SK-N-SH (cell line): Measurements from ENCODE around the gene BRWD1. TPM values are rescaled to one million over a fixed set of nuclear protein-coding genes. Genes with fewer than 3 reads are reported as not detected.

Experiments
- CTCF ChIA-PET: fragments of 300-600, 350-600 bp; formaldehyde crosslinking; extraction: SDS; loops from one replicate; lab custom pipeline; 2021; lab: Yijun Ruan, JAX
- POLR2A ChIA-PET: fragments of 350-600 bp; sonication (Branson Sonifier 250); formaldehyde crosslinking; extraction: SDS; loops from one replicate; lab custom pipeline; 2020; ENCODE audit warnings: antibody characterized with exemption, inconsistent platforms; lab: Yijun Ruan, JAX
- DNase-seq: peaks from one replicate; pipeline ENCODE4 v3.0.0; 2012
- H2AFZ ChIP-seq: fragments of 200-600 bp; sonication (generic); 2 replicates; pipeline ENCODE4 v1.8.1; 2016; ENCODE audit warnings: antibody characterized with exemption, mild to moderate bottlenecking, low read depth
- H3F3A ChIP-seq: fragments of 200-600 bp; sonication (generic); replicated peaks from 2 replicates; pipeline ENCODE3; 2016; ENCODE audit warnings: antibody characterized with exemption, mild to moderate bottlenecking; ENCODE audit not compliant: insufficient read depth
- H3K27ac ChIP-seq, 2 experiments: fragments of 200-500 bp in 1 of 2; fragments of 200-600 bp in 1 of 2; sonication (Bioruptor generic) in 1 of 2; sonication (generic), shearing (Covaris generic) in 1 of 2; 2 replicates each; pipeline versions ENCODE4 v1.5.1 to v1.6.1; 2014 to 2016; ENCODE audit warnings: low read depth in 2 of 2, inconsistent platforms in 1 of 2, low read length in 1 of 2, mild to moderate bottlenecking in 1 of 2, mixed read lengths in 1 of 2
- H3K27me3 ChIP-seq: fragments of 200-600 bp; sonication (generic), shearing (Covaris generic); 2 replicates; pipeline ENCODE4 v1.6.1; 2016; ENCODE audit warnings: mixed run types; ENCODE audit not compliant: insufficient read depth
- H3K36me3 ChIP-seq, 2 experiments: fragments of 200-500 bp in 1 of 2; fragments of 200-600 bp in 1 of 2; sonication (Bioruptor generic) in 1 of 2; sonication (generic) in 1 of 2; replicated peaks in 1 of 2; 2 replicates each; pipeline versions ENCODE3 to v1.5.1; 2014 to 2016; ENCODE audit warnings: low read length in 1 of 2, mild to moderate bottlenecking in 1 of 2; ENCODE audit not compliant: insufficient read depth in 2 of 2, control insufficient read depth in 1 of 2
- H3K4me1 ChIP-seq, 2 experiments: fragments of 200-500 bp in 1 of 2; fragments of 200-600 bp in 1 of 2; sonication (Bioruptor generic) in 1 of 2; sonication (generic), shearing (Covaris generic) in 1 of 2; 2 replicates each; pipeline versions ENCODE4 v1.5.1 to v1.6.1; 2014 to 2016; ENCODE audit warnings: low read depth in 1 of 2, low read length in 1 of 2, mixed run types in 1 of 2; ENCODE audit not compliant: insufficient read depth in 2 of 2, control insufficient read depth in 1 of 2
- H3K4me2 ChIP-seq: fragments of 200-600 bp; sonication (generic), shearing (Covaris generic); 2 replicates; pipeline ENCODE4 v1.6.1; 2017; ENCODE audit warnings: mixed run types
- H3K4me3 ChIP-seq, 2 experiments: fragments of 200-500 bp in 1 of 2; fragments of 200-600 bp in 1 of 2; sonication (Bioruptor generic) in 1 of 2; sonication (generic), shearing (Covaris generic) in 1 of 2; 2 replicates each; pipeline versions ENCODE4 v1.5.1 to v1.8.1; 2014 to 2016; ENCODE audit warnings: low read depth in 2 of 2, inconsistent platforms in 1 of 2, low read length in 1 of 2, mild to moderate bottlenecking in 1 of 2, mixed read lengths in 1 of 2, moderate library complexity in 1 of 2
- H3K79me2 ChIP-seq: fragments of 200-600 bp; sonication (generic); 2 replicates; pipeline ENCODE4 v1.8.1; 2017; ENCODE audit warnings: mild to moderate bottlenecking; ENCODE audit not compliant: insufficient read depth
- H3K9ac ChIP-seq: fragments of 200-600 bp; sonication (generic); 2 replicates; pipeline ENCODE4 v1.6.1; 2017; ENCODE audit warnings: mixed run types
- H3K9me2 ChIP-seq: fragments of 200-600 bp; sonication (generic); 2 replicates; pipeline ENCODE4 v1.6.1; 2017; ENCODE audit warnings: mixed run types
- H3K9me3 ChIP-seq: fragments of 200-600 bp; sonication (generic); 2 replicates; pipeline ENCODE4 v1.6.1; 2017; ENCODE audit warnings: mixed run types, mild to moderate bottlenecking, moderate library complexity
- H4K20me1 ChIP-seq: fragments of 200-600 bp; sonication (generic); 2 replicates; pipeline ENCODE4 v1.6.1; 2017; ENCODE audit warnings: mild to moderate bottlenecking, mixed run types; ENCODE audit not compliant: insufficient read depth
- FOSL2 ChIP-seq: IDR thresholded peaks from 2 replicates; pipeline ENCODE4 v1.4.0; 2012; ENCODE audit warnings: low read depth, mild to moderate bottlenecking, moderate library complexity, borderline replicate concordance
- FOXM1 ChIP-seq: IDR thresholded peaks from 2 replicates; pipeline ENCODE4 v1.4.0; 2012; ENCODE audit warnings: low read depth, mild to moderate bottlenecking
- GABPA ChIP-seq: IDR thresholded peaks from 2 replicates; pipeline ENCODE4 v1.4.0; 2012; ENCODE audit warnings: low read depth, mild to moderate bottlenecking
- IRF3 ChIP-seq: fragments of 150-350 bp; IDR thresholded peaks from 2 replicates; pipeline ENCODE4 v1.6.1; 2016; ENCODE audit warnings: mild to moderate bottlenecking, low read depth, low read length
- MAX ChIP-seq: IDR thresholded peaks from 2 replicates; pipeline ENCODE4 v1.4.0; 2012; ENCODE audit warnings: low read depth
- RAD21 ChIP-seq: IDR thresholded peaks from 2 replicates; pipeline ENCODE4 v1.6.1; 2012; ENCODE audit warnings: mild to moderate bottlenecking, low read length
- RCOR1 ChIP-seq: fragments of 150-350 bp; IDR thresholded peaks from 2 replicates; pipeline ENCODE4 v1.6.1; 2017; ENCODE audit warnings: antibody characterized with exemption, low read length
- RFX5 ChIP-seq: IDR thresholded peaks from 2 replicates; pipeline ENCODE4 v1.6.1; 2012; ENCODE audit warnings: mild to moderate bottlenecking, improper control_type of control experiment, low read length
- SMC3 ChIP-seq: IDR thresholded peaks from 2 replicates; pipeline ENCODE4 v1.6.1; 2012; ENCODE audit warnings: low read depth, low read length, improper control_type of control experiment
- TAF1 ChIP-seq: IDR thresholded peaks from 2 replicates; pipeline ENCODE4 v1.6.1; 2012; ENCODE audit warnings: low read depth, mild to moderate bottlenecking, low read length, moderate library complexity, borderline replicate concordance
- USF2 ChIP-seq: fragments of 150-350 bp; IDR thresholded peaks from 2 replicates; pipeline ENCODE4 v1.6.1; 2017; ENCODE audit warnings: antibody characterized with exemption, low read length, low read depth, borderline replicate concordance
- WGBS: methylation state at CpG from one replicate; pipeline ENCODE4 v1.1.6; 2017; ENCODE audit warnings: low lambda C conversion rate; 5-methylcytosine and 5-hydroxymethylcytosine counted together
- polyA plus RNA-seq, 3 experiments: library from polyadenylated mRNA; depleted of rRNA; stranded (reverse); fragments of >200 nt; gene quantifications; 2 replicates each; pipeline ENCODE4 v1.2.3, GENCODE V29; 2012

The BRWD1 gene
- polyA plus RNA-seq, 1 of the 3 experiments (the other 2 are of a cell fraction) = 7.9 TPM

- Histone ChIP-seq H3K27ac (peak overlapping the region in 1 of 2 experiments; percentile 78; a peak in 2 of 4 replicates), H3K4me3 (no peak overlapping the region), H3K9me2 (no peaks in the 10 kb centered on the region), H3K79me2 (no peaks in the 10 kb centered on the region), H3F3A (peaks cover 34% of the 10 kb centered on the region), H3K27me3 (no peaks in the 10 kb centered on the region), H3K4me2 (no peak overlapping the region), H3K36me3 (peaks cover 26 to 30% of the 10 kb centered on the region in 2 experiments), H3K4me1 (peaks cover 4 to 22% of the 10 kb centered on the region in 2 experiments; a peak in 3 of 4 replicates), H3K9me3 (no peaks in the 10 kb centered on the region), H3K9ac (no peak overlapping the region), H2AFZ (no peak overlapping the region), H4K20me1 (no peaks in the 10 kb centered on the region)
- 97% methylated on average over 2 of the region's 2 CpGs for WGBS
- no peak for TF ChIP-seq FOXM1
- TF ChIP-seq USF2 = no peak
- TF ChIP-seq RCOR1 = no peak
- TF ChIP-seq TAF1 = no peak
- TF ChIP-seq FOSL2 = no peak
- no peak for TF ChIP-seq RFX5
- no peak for TF ChIP-seq SMC3
- no peak for TF ChIP-seq GABPA
- TF ChIP-seq IRF3 = no peak
- no peak for TF ChIP-seq MAX
- CTCF ChIA-PET = interaction anchor here (1.1 to 1.2 kb wide), 2 partner anchors 12 to 16 kb away, joined by 3 read pairs; no protein-coding TSS in a partner anchor
- DNase-seq = no peak
- POLR2A ChIA-PET = no interaction called here
Observed at GRCh38 chr21:39188521-39189139, 124.8 kb downstream of the BRWD1 start.

- Histone ChIP-seq H3K9me3 (no peaks in the 10 kb centered on the region), H3K9ac (no peak overlapping the region), H3K27ac (no peak overlapping the region), H3K4me1 (peaks cover 5 to 22% of the 10 kb centered on the region in 2 experiments), H4K20me1 (no peaks in the 10 kb centered on the region), H3K27me3 (no peaks in the 10 kb centered on the region), H3K4me3 (no peak overlapping the region), H3K79me2 (peaks cover 9% of the 10 kb centered on the region), H3F3A (peaks cover 34% of the 10 kb centered on the region), H3K4me2 (no peak overlapping the region), H2AFZ (no peak overlapping the region), H3K9me2 (no peaks in the 10 kb centered on the region)
- DNase-seq = no peak
- ChIA-PET CTCF (no interaction called here), POLR2A (no interaction called here)
- 92% methylated on average over 5 of the region's 5 CpGs for WGBS
- no peak for TF ChIP-seq RAD21
- TF ChIP-seq MAX = no peak
- no peak for TF ChIP-seq GABPA
- no peak for TF ChIP-seq FOSL2
- TF ChIP-seq, all 33 proteins: peak for 0
- H3K36me3 ChIP-seq = peaks cover 19 to 23% of the 10 kb centered on the region in 2 experiments
Observed at GRCh38 chr21:39187141-39187540, 126.3 kb downstream of the BRWD1 start.
